Measurements from ENCODE around the gene NDOR1.
A peak's percentile ranks its signal among the peaks of the same experiment; 100 is the strongest.

Gene NDOR1

GRCh38 chr9:137221506-137222111 is 16.1 kb downstream of the NDOR1 start:
- no peak for DNase-seq

- no peak for DNase-seq
Measured at GRCh38 chr9:137222190-137223077, 16.9 kb downstream of the NDOR1 start, which contains the start of gene RNF208. Gene RNF208 (minus strand): TSS chr9:137222240. CDS start chr9:137221212, 1,028 bp downstream.

GRCh38 chr9:137223078-137223970 is 17.8 kb downstream of the NDOR1 start:
- peak; percentile 95 for DNase-seq

- no peak for DNase-seq
Measured at GRCh38 chr9:137224830-137225694, 19.6 kb downstream of the NDOR1 start, which contains the start of gene CYSRT1. Gene CYSRT1 (plus strand): TSS chr9:137225174. CDS start chr9:137225622, 448 bp downstream.

GRCh38 chr9:137225699-137226331 is 20.3 kb downstream of the NDOR1 start:
- no peak for DNase-seq

GRCh38 chr9:137226338-137227053 is 21.0 kb downstream of the NDOR1 start:
- no peak for DNase-seq

GRCh38 chr9:137227054-137227852 is 21.8 kb downstream of the NDOR1 start, which contains the start of gene RNF224:
Gene RNF224 (plus strand): TSS chr9:137227502. CDS start chr9:137228336, 834 bp downstream.
- DNase-seq = peak; percentile 47

- DNase-seq = no peak
Measured at GRCh38 chr9:137227853-137228505, 22.5 kb downstream of the NDOR1 start.

GRCh38 chr9:137228506-137228967 is 23.0 kb downstream of the NDOR1 start:
- DNase-seq = no peak

GRCh38 chr9:137228968-137229896 is 23.7 kb downstream of the NDOR1 start:
- no peak for DNase-seq

GRCh38 chr9:137229903-137230704 is 24.6 kb downstream of the NDOR1 start:
- DNase-seq = no peak

- no peak for DNase-seq
Measured at GRCh38 chr9:137230705-137231371, 25.3 kb downstream of the NDOR1 start, which contains the start of gene SLC34A3. Gene SLC34A3 (plus strand): TSS chr9:137230901. CDS start chr9:137231703, 802 bp downstream.

- DNase-seq = no peak
Measured at GRCh38 chr9:137231372-137232039, 26.0 kb downstream of the NDOR1 start.

- no peak for DNase-seq
Measured at GRCh38 chr9:137232101-137232500, 26.6 kb downstream of the NDOR1 start.

GRCh38 chr9:137232510-137232909 is 27.0 kb downstream of the NDOR1 start:
- DNase-seq = no peak
